Stomach (tissue), 19 donors: ENCODE measurements around the gene SPI1. TPM values are rescaled to one million over a fixed set of nuclear protein-coding genes. Genes with fewer than 3 reads are reported as not detected.

Source experiments
- DNase-seq, 2 donors: peaks; one replicate each; pipeline versions ENCODE4 v3.0.0 to v3.0.0-alpha.2; 2013 to 2019
- H3K27ac ChIP-seq, 5 donors: fragments of 200-600 bp in 4 of 5; sonication (generic) in 4 of 5; one replicate each; pipeline ENCODE4 v1.5.1; 2013 to 2019; ENCODE audit warnings: mild to moderate bottlenecking in 1 of 5, moderate library complexity in 1 of 5
- H3K27me3 ChIP-seq, 3 donors: fragments of 200-600 bp; sonication (generic); one replicate each; pipeline ENCODE4 v1.5.1; 2017 to 2019; ENCODE audit warnings: mixed run types in 1 of 3
- H3K36me3 ChIP-seq, 4 donors: fragments of 200-600 bp; sonication (generic); 1 replicate in 3 of 4; 2 replicates in 1 of 4; pipeline ENCODE4 v1.5.1; 2016 to 2019
- H3K4me1 ChIP-seq, 4 donors: fragments of 200-600 bp; sonication (generic); one replicate each; pipeline ENCODE4 v1.5.1; 2016 to 2019
- H3K4me3 ChIP-seq, 4 donors: fragments of 200-600 bp; sonication (generic) in 3 of 4; one replicate each; pipeline ENCODE4 v1.5.1; 2016 to 2019; ENCODE audit warnings: mild to moderate bottlenecking in 1 of 4
- H3K9me3 ChIP-seq, 4 donors: fragments of 200-600 bp; sonication (generic); one replicate each; pipeline ENCODE4 v1.5.1; 2016 to 2019
- EP300 ChIP-seq: sonication (generic); formaldehyde crosslinking; IDR thresholded peaks from one replicate; pipeline ENCODE4 v1.6.1; 2017; ENCODE audit warnings: antibody characterized with exemption
- POLR2A ChIP-seq, 4 donors: fragments of 450-650 bp; IDR thresholded peaks; one replicate each; pipeline ENCODE4 v1.6.1; 2016; ENCODE audit warnings: antibody characterized with exemption in 4 of 4, control low read depth in 2 of 4, mild to moderate bottlenecking in 1 of 4, moderate library complexity in 1 of 4
- POLR2AphosphoS5 ChIP-seq, 3 donors: sonication (generic); formaldehyde crosslinking; IDR thresholded peaks; one replicate each; pipeline ENCODE4 v1.6.1; 2016; ENCODE audit warnings: antibody characterized with exemption in 3 of 3
- WGBS, 5 donors: extraction: QIAGEN DNeasy Blood & Tissue Kit in 3 of 5; methylation state at CpG; one replicate each; pipeline versions ENCODE4 v1.1.5 to v1.1.7; 2013 to 2018; 5-methylcytosine and 5-hydroxymethylcytosine counted together
- intact Hi-C: fragments of 100-400 bp; cut with DNase I; formaldehyde crosslinking; loops from one replicate; pipeline ENCODE4 v1.15.1; 2023; ENCODE audit warnings: low total_unique reads
- long read RNA-seq, 10 donors: transcript quantifications; one replicate each; lab custom pipeline, GENCODE V29; 2026
- polyA plus RNA-seq, 3 donors: library from polyadenylated mRNA; stranded (reverse); fragments of 200-250 nt; gene quantifications; one replicate each; pipeline ENCODE4 v1.2.3, GENCODE V29; 2013
- total RNA-seq, 5 donors: library from RNA; depleted of rRNA; stranded (reverse); fragments of >200 nt; gene quantifications; one replicate each; pipeline versions ENCODE4 v1.1.0 to v1.2.3, GENCODE V29; 2014 to 2016
- TF ChIP-seq, protein P1 (sequence below), 7 experiments: fragments of 450-650 bp in 4 of 7; fragments of 200-600 bp in 3 of 7; sonication (generic) in 3 of 7; IDR thresholded peaks; one replicate each; pipeline ENCODE4 v1.5.1; 2016 to 2019; ENCODE audit warnings: antibody characterized with exemption in 7 of 7, control low read depth in 2 of 7, mild to moderate bottlenecking in 1 of 7
- donor health status: healthy with polysubstance abuse.
- donor health status: Bipolar disorder and iron deficiency.
- donor health status: healthy.

SPI1 gene
- total RNA-seq: 1 to 10 TPM; 2.6 to 8.4 (median 7.0) TPM
- 10 to 100 TPM in 2 of 3 donors, 1 to 10 TPM in 1; 8.2 to 24.3 (median 15.3) TPM for polyA plus RNA-seq
- long read RNA-seq, donor 1, partial matches to known transcripts: 0 of 3 reads
- long read RNA-seq, donor 1, other reads (novel, unspliced or antisense): 0 of 3 reads
- long read RNA-seq, donor 2, partial matches to known transcripts: 0 of 2 reads
- long read RNA-seq, donor 2, other reads (novel, unspliced or antisense): 0 of 2 reads
- long read RNA-seq, donor 3: 0 reads
- long read RNA-seq, donor 4, partial matches to known transcripts: 0 of 1 reads
- long read RNA-seq, donor 4, other reads (novel, unspliced or antisense): 0 of 1 reads
- long read RNA-seq, donor 5, partial matches to known transcripts: 0 of 4 reads
- long read RNA-seq, donor 5, other reads (novel, unspliced or antisense): 0 of 4 reads
- long read RNA-seq, donor 6, partial matches to known transcripts: 0 of 1 reads
- long read RNA-seq, donor 6, other reads (novel, unspliced or antisense): 0 of 1 reads
- long read RNA-seq, donor 7, partial matches to known transcripts: 0 of 4 reads
- long read RNA-seq, donor 7, other reads (novel, unspliced or antisense): 0 of 4 reads
- long read RNA-seq, donor 8, partial matches to known transcripts: 0 of 2 reads
- long read RNA-seq, donor 8, other reads (novel, unspliced or antisense): 0 of 2 reads
- long read RNA-seq, donor 9, partial matches to known transcripts: 0 of 2 reads
- long read RNA-seq, donor 9, other reads (novel, unspliced or antisense): 0 of 2 reads
- long read RNA-seq, donor 10, partial matches to known transcripts: 0 of 1 reads
- long read RNA-seq, donor 10, other reads (novel, unspliced or antisense): 0 of 1 reads

DNA sequence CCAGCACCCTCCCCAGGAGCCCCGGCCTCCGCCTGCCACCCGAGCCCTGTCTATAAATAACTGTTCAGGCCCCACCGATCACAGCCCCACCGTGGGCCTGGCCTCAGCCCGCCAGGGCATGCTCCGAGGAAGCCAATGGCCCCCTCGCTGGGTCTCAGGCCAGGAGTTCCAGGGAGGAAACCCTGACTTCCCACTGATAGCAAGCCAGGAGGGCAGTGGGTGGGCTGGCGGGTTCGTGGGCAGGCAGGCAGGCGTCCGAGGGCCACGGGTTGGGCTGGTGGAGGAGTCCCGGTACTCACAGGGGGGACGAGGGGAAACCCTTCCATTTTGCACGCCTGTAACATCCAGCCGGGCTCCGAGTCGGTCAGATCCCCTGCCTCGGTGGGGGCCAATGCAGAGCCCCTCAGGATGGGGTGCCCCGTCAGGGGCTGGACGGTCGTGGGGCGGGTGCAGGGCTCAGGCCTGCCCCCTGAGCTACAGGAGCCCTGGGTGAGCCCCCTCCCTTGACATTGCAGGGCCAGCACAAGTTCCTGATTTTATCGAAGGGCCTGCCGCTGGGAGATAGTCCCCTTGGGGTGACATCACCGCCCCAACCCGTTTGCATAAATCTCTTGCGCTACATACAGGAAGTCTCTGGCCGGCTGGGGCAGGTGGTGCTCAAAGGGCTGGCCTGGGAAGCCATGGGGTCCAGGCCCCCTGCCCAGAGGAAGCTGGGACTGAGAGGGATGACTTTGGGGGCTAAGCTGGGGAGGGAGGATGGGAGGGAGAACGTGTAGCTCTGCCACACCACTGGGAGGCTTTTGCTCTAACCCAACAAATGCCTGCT is at the start of gene SPI1:
TSS of gene SPI1 (minus strand) at position 538 of the 826 bp plus-strand sequence. CDS start at position 344, 194 bp downstream.
- H3K27ac ChIP-seq: peak within 1 kb of the TSS; percentile 19 to 87 (median 77)
- H3K4me3 ChIP-seq: peak within 1 kb of the TSS; percentile 14 to 41 (median 36)
- intact Hi-C loops: loop anchor here (10.0 kb wide), 1 partner anchor 67 kb away; the partner anchor contains the start of gene RAPSN
- peaks cover 0 to 16% (median 0%) of the 10 kb centered on the region in 4 donors for H3K4me1 ChIP-seq
- no peaks in the 10 kb centered on the region for H3K27me3 ChIP-seq
- 65 to 75% (median 71%) methylated on average over 25 to 31 of the region's 31 CpGs for WGBS, 5 donors
- DNase-seq: peak; percentile 51 to 60
- peaks cover 0 to 4% (median 0%) of the 10 kb centered on the region in 4 donors for H3K36me3 ChIP-seq
- no peaks in the 10 kb centered on the region for H3K9me3 ChIP-seq
- TF ChIP-seq, protein P1, sequence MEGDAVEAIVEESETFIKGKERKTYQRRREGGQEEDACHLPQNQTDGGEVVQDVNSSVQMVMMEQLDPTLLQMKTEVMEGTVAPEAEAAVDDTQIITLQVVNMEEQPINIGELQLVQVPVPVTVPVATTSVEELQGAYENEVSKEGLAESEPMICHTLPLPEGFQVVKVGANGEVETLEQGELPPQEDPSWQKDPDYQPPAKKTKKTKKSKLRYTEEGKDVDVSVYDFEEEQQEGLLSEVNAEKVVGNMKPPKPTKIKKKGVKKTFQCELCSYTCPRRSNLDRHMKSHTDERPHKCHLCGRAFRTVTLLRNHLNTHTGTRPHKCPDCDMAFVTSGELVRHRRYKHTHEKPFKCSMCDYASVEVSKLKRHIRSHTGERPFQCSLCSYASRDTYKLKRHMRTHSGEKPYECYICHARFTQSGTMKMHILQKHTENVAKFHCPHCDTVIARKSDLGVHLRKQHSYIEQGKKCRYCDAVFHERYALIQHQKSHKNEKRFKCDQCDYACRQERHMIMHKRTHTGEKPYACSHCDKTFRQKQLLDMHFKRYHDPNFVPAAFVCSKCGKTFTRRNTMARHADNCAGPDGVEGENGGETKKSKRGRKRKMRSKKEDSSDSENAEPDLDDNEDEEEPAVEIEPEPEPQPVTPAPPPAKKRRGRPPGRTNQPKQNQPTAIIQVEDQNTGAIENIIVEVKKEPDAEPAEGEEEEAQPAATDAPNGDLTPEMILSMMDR (IDR thresholded peaks at IDR 0.05): no peak
- TF ChIP-seq POLR2A (IDR thresholded peaks at IDR 0.05) (no peak), POLR2AphosphoS5 (IDR thresholded peaks at IDR 0.05) (peak in 1 of 3 donors; percentile 40)

DNA sequence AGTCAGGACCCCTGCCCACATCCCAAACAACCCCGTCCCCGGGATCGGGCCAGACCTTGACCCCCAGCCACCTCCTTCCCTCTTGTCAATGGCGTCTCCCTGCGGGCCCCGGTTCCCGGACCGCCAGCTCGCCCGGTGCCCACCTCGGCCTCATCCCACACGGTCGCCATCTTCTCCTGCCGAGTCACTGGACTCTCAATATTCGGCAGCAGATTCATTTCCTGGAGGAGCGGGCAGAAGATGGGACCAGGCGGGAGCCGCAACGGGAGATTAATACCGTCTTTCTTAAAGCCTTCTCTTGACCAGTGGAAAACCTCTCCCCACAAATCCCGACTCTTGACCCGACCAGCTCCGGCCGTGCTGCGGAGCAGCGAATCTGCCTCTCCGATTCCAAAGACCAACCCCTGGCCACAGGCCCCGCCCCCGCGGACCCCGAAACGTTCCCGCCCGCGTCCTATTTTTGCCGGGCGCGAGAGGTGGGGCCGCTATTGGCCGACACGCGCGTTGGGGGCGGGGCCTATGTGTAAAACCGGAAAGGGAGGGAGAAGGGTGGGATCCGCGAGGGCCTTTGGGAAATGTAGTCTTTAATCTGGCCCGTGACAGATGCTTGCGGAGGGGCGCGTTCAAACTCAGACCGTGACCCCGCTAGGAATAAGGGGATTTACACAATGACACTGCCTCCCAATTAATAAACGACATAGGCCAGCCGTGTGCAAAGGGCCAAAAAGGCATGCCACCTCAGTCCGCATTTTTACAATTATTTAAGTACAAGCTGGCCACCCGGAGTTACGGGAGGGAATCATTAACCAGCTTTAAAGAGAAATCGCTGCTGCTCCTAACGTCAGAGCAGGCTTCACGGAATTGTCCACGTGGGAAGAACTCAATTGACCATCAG is 48.0 kb upstream of the SPI1 start, which contains the start of gene PSMC3:
TSS of gene PSMC3 (minus strand) at position 378 of the 895 bp plus-strand sequence. CDS start at position 218, 160 bp downstream.
- peak; percentile 99 for DNase-seq
- Histone ChIP-seq H3K9me3 (no peaks in the 10 kb centered on the region), H3K4me3 (peak within 1 kb of the TSS; percentile 89 to 95 (median 93)), H3K27ac (peak within 1 kb of the TSS; percentile 85 to 96 (median 94)), H3K36me3 (peaks cover 33 to 38% (median 37%) of the 10 kb centered on the region in 4 donors), H3K27me3 (no peaks in the 10 kb centered on the region), H3K4me1 (peaks cover 14 to 30% (median 21%) of the 10 kb centered on the region in 4 donors)
- intact Hi-C loops: no loop called here
- WGBS, 5 donors: 0 to 1% (median 0%) methylated on average over 59 to 62 of the region's 62 CpGs
- TF ChIP-seq POLR2A (IDR thresholded peaks at IDR 0.05): no peak
- TF ChIP-seq, protein P1 (IDR thresholded peaks at IDR 0.05): peak in 1 of 7 experiments; percentile 8
- no peak for TF ChIP-seq EP300
- peak; percentile 62 to 67 (median 64) for TF ChIP-seq POLR2AphosphoS5 (IDR thresholded peaks at IDR 0.05)

DNA sequence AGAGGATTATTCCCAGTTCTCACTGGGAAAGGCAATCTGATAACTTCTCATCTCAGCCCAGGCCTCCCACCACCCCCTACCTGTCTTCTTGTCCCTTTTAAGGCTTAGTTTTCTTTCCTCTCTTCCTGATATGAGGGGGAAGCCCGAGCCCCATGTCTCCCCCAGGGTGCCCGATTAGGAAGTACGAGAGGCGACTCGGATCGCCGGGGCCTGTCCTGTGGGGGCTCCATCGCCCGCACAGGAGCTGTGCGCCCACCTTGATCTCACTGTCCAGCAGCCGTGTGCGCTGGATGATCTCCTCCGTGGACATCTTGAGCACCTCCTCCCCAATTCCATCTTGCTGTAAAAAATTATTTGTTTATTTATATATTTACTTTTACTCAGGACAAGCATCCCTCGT is 47.3 kb upstream of the SPI1 start:
- Histone ChIP-seq H3K27ac (peak overlapping the region; percentile 85 to 96 (median 94)), H3K36me3 (peaks cover 38 to 45% (median 44%) of the 10 kb centered on the region in 4 donors), H3K9me3 (no peaks in the 10 kb centered on the region), H3K27me3 (no peaks in the 10 kb centered on the region), H3K4me1 (peaks cover 14 to 30% (median 21%) of the 10 kb centered on the region in 4 donors), H3K4me3 (peak overlapping the region; percentile 89 to 95 (median 93))
- no peak for DNase-seq
- no peak for TF ChIP-seq POLR2AphosphoS5 (IDR thresholded peaks at IDR 0.05)
- TF ChIP-seq, protein P1 (IDR thresholded peaks at IDR 0.05): no peak
- TF ChIP-seq EP300: no peak
- no peak for TF ChIP-seq POLR2A (IDR thresholded peaks at IDR 0.05)
- 0 to 1% (median 0%) methylated on average over 14 of the region's 14 CpGs for WGBS, 5 donors
- intact Hi-C loops: no loop called here
